ENCODE results near the gene RAB37. TPM values are rescaled to one million over a fixed set of nuclear protein-coding genes. Genes with fewer than 3 reads are reported as not detected.

Gene RAB37
- total and polyA plus RNA-seq, 9 of the 15 experiments (the other 6 are each of a cell fraction or from before 2014, with no cell fraction given): 0.03 to 0.27 (median 0.11) TPM; not detected in 4

GRCh38 chr17:74697515-74697914 is 39.5 kb upstream of the RAB37 start:
- Histone ChIP-seq H3K27ac (ENCODE audit: extremely low read depth, low read depth, low read length) (no peak overlapping the region), H3K27me3 (ENCODE audit: control insufficient read depth in 2 of 2, insufficient read depth in 2 of 2, low read length in 2 of 2) (peaks cover 17 to 44% of the 10 kb centered on the region in 2 experiments), H3K4me1 (replicated peaks in 1 of 2; ENCODE audit: control insufficient read depth in 2 of 2, insufficient read depth in 2 of 2, low read length in 2 of 2) (no peaks in the 10 kb centered on the region), H3K4me3 (no peak overlapping the region), H3K4me2 (ENCODE audit: insufficient read depth, low read length) (no peak overlapping the region), H3K9me1 (ENCODE audit: control insufficient read depth, insufficient read depth, low read length) (no peaks in the 10 kb centered on the region), H3K9ac (ENCODE audit: insufficient read depth in 1 of 2, low read depth in 2 of 2, low read length in 2 of 2) (no peak overlapping the region), H3K79me2 (ENCODE audit: control insufficient read depth, insufficient read depth, low read length) (no peaks in the 10 kb centered on the region), H4K20me1 (replicated peaks; ENCODE audit: control insufficient read depth, insufficient read depth, low read length) (no peaks in the 10 kb centered on the region; the same call in 1 of the 2 replicates), H3K36me3 (ENCODE audit: control insufficient read depth, insufficient read depth, low read length) (no peaks in the 10 kb centered on the region), H3K9me3 (replicated peaks; ENCODE audit: control insufficient read depth, insufficient read depth, low read depth, low read length) (no peaks in the 10 kb centered on the region), H2AFZ (ENCODE audit: low read depth, low read length) (no peak overlapping the region)
- TF ChIP-seq PHTF2 (CRISPR knock-in tag; IDR thresholded peaks at IDR 0.05) (no peak), RCOR1 (IDR thresholded peaks at IDR 0.05; ENCODE audit: borderline replicate concordance in 1 of 2, low read depth in 2 of 2, low read length in 2 of 2) (no peak), ZBTB5 (IDR thresholded peaks at IDR 0.05) (no peak), BRCA1 (IDR thresholded peaks at IDR 0.05) (no peak), BRCA1 (CRISPR knock-in tag; IDR thresholded peaks at IDR 0.05) (no peak), ZNF316 (IDR thresholded peaks at IDR 0.05) (no peak), MTF1 (CRISPR knock-in tag; IDR thresholded peaks at IDR 0.05; ENCODE audit: borderline replicate concordance) (no peak), KLF1 (tag; IDR thresholded peaks at IDR 0.05) (no peak), STAT5A (IDR thresholded peaks at IDR 0.05; ENCODE audit: borderline replicate concordance, low read length) (no peak), ZNF133 (CRISPR knock-in tag; IDR thresholded peaks at IDR 0.05) (no peak), TFAP4 (CRISPR knock-in tag; IDR thresholded peaks at IDR 0.05; ENCODE audit: borderline replicate concordance) (no peak), ZNF175 (CRISPR knock-in tag; IDR thresholded peaks at IDR 0.05; ENCODE audit: low read depth) (no peak), ZNF695 (CRISPR knock-in tag; IDR thresholded peaks at IDR 0.05) (no peak), MTA3 (IDR thresholded peaks at IDR 0.05; ENCODE audit: borderline replicate concordance) (no peak), PCBP1 (IDR thresholded peaks at IDR 0.05; ENCODE audit: low read depth, low read length, poor library complexity, severe bottlenecking) (no peak), MXI1 (IDR thresholded peaks at IDR 0.05; ENCODE audit: low read depth, low read length) (no peak), ZNF77 (CRISPR knock-in tag; IDR thresholded peaks at IDR 0.05) (no peak), ZNF23 (CRISPR knock-in tag; IDR thresholded peaks at IDR 0.05) (no peak), DLX4 (CRISPR knock-in tag; IDR thresholded peaks at IDR 0.05) (no peak), TCF3 (CRISPR knock-in tag; IDR thresholded peaks at IDR 0.05) (no peak), THRA (IDR thresholded peaks at IDR 0.05) (no peak)
- in situ Hi-C loops (cut with MboI): no loop called here
- CTCF ChIA-PET (ENCODE audit: low intra/inter-chr PET ratio): no interaction called here
- ATAC-seq (no peak), FAIRE-seq (no peak), DNase-seq (ENCODE audit: extremely low read depth in 1 of 4, low spot score in 3 of 4) (no peak)
- intact Hi-C loops (cut with micrococcal nuclease): no loop called here
- POLR2A ChIA-PET: interaction anchor here (0.6 to 0.7 kb wide), 2 partner anchors 38 to 51 kb away, joined by 3 read pairs; no protein-coding TSS in a partner anchor
- WGBS (ENCODE audit: insufficient coverage, low coverage, missing lambda C conversion rate): 0% methylated on average over 2 of the region's 2 CpGs
- no TSS peak for BruUV-seq (replicated peaks)

All from K562 (cell line).